Endothelial cell of umbilical vein (primary cell): Measurements from ENCODE around the gene TBX18. TPM values are rescaled to one million over a fixed set of nuclear protein-coding genes. Genes with fewer than 3 reads are reported as not detected.

ENCODE experiments used
- BruUV-seq: library from RNA; stranded (reverse); fragments of 400-500 nt; replicated peaks from 2 replicates; lab custom pipeline; 2021; lab: Mats Ljungman, UMichigan
- CTCF ChIA-PET: fragments of 300-600, 350-600 bp; sonication (Branson Sonifier 250); formaldehyde crosslinking; loops from one replicate; lab custom pipeline; 2021; ENCODE audit warnings: antibody characterized with exemption, inconsistent platforms; lab: Charles Lee
- POLR2A ChIA-PET: fragments of 300-600, 350-600 bp; sonication (Branson Sonifier 250); formaldehyde crosslinking; loops from one replicate; lab custom pipeline; 2021; ENCODE audit warnings: antibody characterized with exemption, inconsistent platforms; lab: Charles Lee
- DNase-seq: peaks from one replicate; pipeline ENCODE4 v3.0.0-alpha.2; 2011; ENCODE audit warnings: low read depth, low spot score
- FAIRE-seq: peaks from 2 replicates; lab custom pipeline; 2011; peaks lifted over from hg19 to GRCh38; lab: Jason Lieb, UNC
- H2AFZ ChIP-seq: 2 replicates; pipeline ENCODE4 v1.6.0; 2012; ENCODE audit warnings: low read depth, low read length, control low read depth, inconsistent platforms
- H3K27ac ChIP-seq: 2 replicates; pipeline ENCODE4 v1.5.1; 2011; ENCODE audit warnings: low read depth, mild to moderate bottlenecking, control low read depth, low read length, moderate library complexity; ENCODE audit not compliant: insufficient read depth
- H3K27me3 ChIP-seq, 2 experiments: 2 replicates each; pipeline versions ENCODE4 v1.6.0 to v1.6.1; 2011; ENCODE audit warnings: low read length in 2 of 2, mixed read lengths in 1 of 2; ENCODE audit not compliant: control insufficient read depth in 2 of 2, insufficient read depth in 2 of 2
- H3K36me3 ChIP-seq, 2 experiments: 2 replicates in 1 of 2; 3 replicates in 1 of 2; pipeline ENCODE4 v1.5.1; 2011; ENCODE audit warnings: low read length in 2 of 2, mild to moderate bottlenecking in 1 of 2, moderate library complexity in 1 of 2; ENCODE audit not compliant: control insufficient read depth in 2 of 2, insufficient read depth in 2 of 2; ENCODE audit errors: extremely low read depth in 1 of 2
- H3K4me1 ChIP-seq: 3 replicates; pipeline ENCODE4 v1.5.1; 2011; ENCODE audit warnings: mild to moderate bottlenecking, low read length; ENCODE audit not compliant: control insufficient read depth, insufficient read depth; ENCODE audit errors: extremely low read depth
- H3K4me2 ChIP-seq: 2 replicates; pipeline ENCODE4 v1.6.1; 2011; ENCODE audit warnings: low read length, control low read depth, mixed read lengths; ENCODE audit not compliant: insufficient read depth
- H3K4me3 ChIP-seq, 3 experiments: fragments of 200-600 bp in 1 of 3; sonication (generic), shearing (Covaris generic) in 1 of 3; replicated peaks in 1 of 3; 2 replicates each; pipeline ENCODE4 v1.5.1; 2011 to 2016; ENCODE audit warnings: control low read depth in 3 of 3, low read length in 3 of 3, mild to moderate bottlenecking in 2 of 3, inconsistent platforms in 1 of 3, low read depth in 1 of 3, moderate library complexity in 1 of 3; ENCODE audit not compliant: insufficient read depth in 1 of 3
- H3K79me2 ChIP-seq: 2 replicates; pipeline ENCODE4 v1.6.0; 2012; ENCODE audit warnings: low read length, inconsistent platforms; ENCODE audit not compliant: control insufficient read depth, insufficient read depth
- H3K9ac ChIP-seq: replicated peaks from 2 replicates; pipeline ENCODE3; 2011; ENCODE audit warnings: low read length, control low read depth; ENCODE audit not compliant: insufficient read depth; ENCODE audit errors: extremely low read depth
- H3K9me1 ChIP-seq: replicated peaks from 3 replicates; pipeline ENCODE4 v1.6.0; 2011; ENCODE audit warnings: mild to moderate bottlenecking, low read length; ENCODE audit not compliant: control insufficient read depth, insufficient read depth; ENCODE audit errors: extremely low read depth
- H3K9me3 ChIP-seq: replicated peaks from 2 replicates; pipeline ENCODE4 v1.5.1; 2012; ENCODE audit warnings: low read length, inconsistent platforms; ENCODE audit not compliant: control insufficient read depth, insufficient read depth
- H4K20me1 ChIP-seq: replicated peaks from 2 replicates; pipeline ENCODE3; 2011; ENCODE audit warnings: mild to moderate bottlenecking, low read length; ENCODE audit not compliant: control insufficient read depth, insufficient read depth; ENCODE audit errors: extremely low read depth
- CTCF ChIP-seq, 2 donors: IDR thresholded peaks; 1 replicate in 1 of 2; 2 replicates in 1 of 2; pipeline ENCODE4 v1.5.1; 2011; ENCODE audit warnings: low read length in 2 of 2, mild to moderate bottlenecking in 2 of 2, moderate library complexity in 2 of 2, control low read depth in 1 of 2, inconsistent platforms in 1 of 2, low read depth in 1 of 2; ENCODE audit not compliant: insufficient read depth in 1 of 2; ENCODE audit errors: extremely low read depth in 1 of 2
- EZH2 ChIP-seq: IDR thresholded peaks from 2 replicates; pipeline ENCODE4 v1.6.1; 2012; ENCODE audit warnings: borderline replicate concordance, low read depth, mild to moderate bottlenecking, moderate library complexity, low read length, inconsistent platforms; ENCODE audit not compliant: severe bottlenecking
- FOS ChIP-seq: IDR thresholded peaks from 2 replicates; pipeline ENCODE4 v1.6.1; 2011; ENCODE audit warnings: mild to moderate bottlenecking, low read length, moderate library complexity, borderline replicate concordance; ENCODE audit not compliant: insufficient read depth
- GATA2 ChIP-seq: IDR thresholded peaks from 2 replicates; pipeline ENCODE4 v1.7.0; 2011; ENCODE audit warnings: low read depth, mild to moderate bottlenecking, moderate library complexity, mixed read lengths, low read length; ENCODE audit not compliant: insufficient read length, insufficient read depth
- JUN ChIP-seq: IDR thresholded peaks from 2 replicates; pipeline ENCODE4 v1.6.1; 2011; ENCODE audit warnings: borderline replicate concordance, low read depth; ENCODE audit not compliant: insufficient read length, insufficient read depth
- MAX ChIP-seq: IDR thresholded peaks from 2 replicates; pipeline ENCODE4 v1.6.1; 2011; ENCODE audit not compliant: insufficient read depth, insufficient read length
- MYC ChIP-seq: IDR thresholded peaks from one replicate; pipeline ENCODE4 v1.6.1; 2011; ENCODE audit warnings: mild to moderate bottlenecking, low read depth, low read length
- POLR2A ChIP-seq: IDR thresholded peaks from 2 replicates; pipeline ENCODE4 v1.6.1; 2012; ENCODE audit warnings: low read depth, mild to moderate bottlenecking, control low read depth, low read length
- POLR2AphosphoS5 ChIP-seq: IDR thresholded peaks from 2 replicates; pipeline ENCODE4 v1.6.1; 2012; ENCODE audit warnings: low read depth, mild to moderate bottlenecking, control low read depth, low read length, moderate library complexity; ENCODE audit not compliant: insufficient read depth
- dilution Hi-C: fragments of 300-500 bp; cut with MboI; formaldehyde crosslinking; loops from one replicate; pipeline ENCODE4 v1.15.0; 2019; ENCODE audit warnings: low sequenced_read_pairs; ENCODE audit not compliant: extremely low pct_ligation_motif_present
- intact Hi-C: fragments of 100-400 bp; cut with micrococcal nuclease; formaldehyde crosslinking; loops from one replicate; pipeline ENCODE4 v1.10.0; 2022
- polyA plus RNA-seq, 4 experiments: library from polyadenylated mRNA; depleted of rRNA in 3 of 4; stranded (reverse) in 3 of 4; unstranded in 1 of 4; fragments of >200 nt; gene quantifications; 2 replicates each; pipeline versions ENCODE4 v1.2.1 to v1.2.3, GENCODE V29; 2011 to 2012; ENCODE audit warnings: missing spikeins in 1 of 4
- total RNA-seq: library from RNA; stranded (reverse); gene quantifications from 2 replicates; pipeline ENCODE4 v1.2.3, GENCODE V29; 2021

Gene TBX18
- total and polyA plus RNA-seq, 2 donors (not counting 3 experiments of a cell fraction or from before 2014, with no cell fraction given), result 28.4 to 60.5 TPM

GRCh38 chr6:84773431-84774156, 9.2 kb upstream of the TBX18 start:
- dilution Hi-C loops (no loop called here), intact Hi-C loops (loop anchor here (1.0 to 2.0 kb wide), 9 partner anchors 9 to 547 kb away; partner anchors contain the start of genes CEP162 and TBX18)
- Histone ChIP-seq H4K20me1 (no peaks in the 10 kb centered on the region), H3K4me2 (peak overlapping the region; percentile 88), H3K4me1 (peaks cover 18% of the 10 kb centered on the region), H3K27me3 (peaks cover 35 to 82% of the 10 kb centered on the region in 2 experiments), H3K9me1 (no peaks in the 10 kb centered on the region), H3K9me3 (no peaks in the 10 kb centered on the region), H2AFZ (peak overlapping the region; percentile 81), H3K79me2 (no peaks in the 10 kb centered on the region), H3K36me3 (no peaks in the 10 kb centered on the region), H3K27ac (no peak overlapping the region), H3K4me3 (peak overlapping the region; percentile 52 to 55 (median 54)), H3K9ac (peak overlapping the region; percentile 54)
- peak; percentile 70 for DNase-seq
- POLR2A ChIA-PET, result interaction anchor here (1.9 kb wide), 1 partner anchor 9 kb away, joined by 5 read pairs; the partner anchor contains the start of gene TBX18
- TF ChIP-seq JUN (no peak), GATA2 (no peak), MAX (no peak), EZH2 (peak; percentile 83), FOS (no peak), POLR2A (peak; percentile 3), CTCF (IDR thresholded peaks at IDR 0.05; ENCODE audit: extremely low read depth in 1 of 2, insufficient read depth in 1 of 2, low read depth in 1 of 2, low read length in 2 of 2) (no peak), MYC (no peak), POLR2AphosphoS5 (peak; percentile 37)
- BruUV-seq, result no TSS peak
- FAIRE-seq, result peak; percentile 8
- CTCF ChIA-PET, result interaction anchor here (0.7 to 13.2 kb wide), 24 partner anchors 9 to 549 kb away, joined by 3 to 170 read pairs (median 8); partner anchors contain the start of genes CEP162 and TBX18
